DOHH2 (cell line): ENCODE measurements around the gene EPHA8.

Source experiments
- H3F3A ChIP-seq: fragments of 200-600 bp; sonication (generic), shearing (Covaris generic); 2 replicates; pipeline ENCODE4 v1.6.0; 2016; ENCODE audit warnings: antibody characterized with exemption, mild to moderate bottlenecking; ENCODE audit not compliant: control insufficient read depth, insufficient read depth
- H3K27ac ChIP-seq: fragments of 200-600 bp; sonication (generic); 2 replicates; pipeline ENCODE4 v1.5.1; 2014; ENCODE audit warnings: low read depth, mild to moderate bottlenecking, low read length, moderate library complexity
- H3K27me3 ChIP-seq: fragments of 200-600 bp; sonication (generic); 2 replicates; pipeline ENCODE4 v1.6.1; 2014; ENCODE audit warnings: mild to moderate bottlenecking, low read length, mixed read lengths; ENCODE audit not compliant: control insufficient read depth
- H3K36me3 ChIP-seq: fragments of 200-600 bp; sonication (generic); 2 replicates; pipeline ENCODE4 v1.6.1; 2014; ENCODE audit warnings: mild to moderate bottlenecking, low read length, moderate library complexity, mixed read lengths; ENCODE audit not compliant: control insufficient read depth
- H3K4me1 ChIP-seq: fragments of 200-600 bp; sonication (generic); 2 replicates; pipeline ENCODE4 v1.6.1; 2014; ENCODE audit warnings: mild to moderate bottlenecking, low read length, mixed read lengths; ENCODE audit not compliant: control insufficient read depth
- H3K4me2 ChIP-seq: fragments of 200-600 bp; sonication (generic); 2 replicates; pipeline ENCODE4 v1.6.0; 2014; ENCODE audit warnings: mild to moderate bottlenecking, low read length, moderate library complexity
- H3K4me3 ChIP-seq: fragments of 200-600 bp; sonication (generic); 2 replicates; pipeline ENCODE4 v1.5.1; 2014; ENCODE audit warnings: mild to moderate bottlenecking, low read length, mixed read lengths
- H3K79me2 ChIP-seq: fragments of 200-600 bp; sonication (generic); 2 replicates; pipeline ENCODE4 v1.6.1; 2014; ENCODE audit warnings: mild to moderate bottlenecking, low read length, mixed read lengths; ENCODE audit not compliant: control insufficient read depth
- H3K9me2 ChIP-seq: fragments of 200-600 bp; sonication (generic); replicated peaks from 2 replicates; pipeline ENCODE4 v1.6.1; 2014; ENCODE audit warnings: mild to moderate bottlenecking, low read length, mixed read lengths; ENCODE audit not compliant: control insufficient read depth
- H3K9me3 ChIP-seq: fragments of 200-600 bp; sonication (generic); 2 replicates; pipeline ENCODE4 v1.6.1; 2014; ENCODE audit warnings: antibody characterized with exemption, low read length, mixed read lengths; ENCODE audit not compliant: control insufficient read depth, insufficient read depth
- H4K20me1 ChIP-seq: fragments of 200-600 bp; sonication (generic); 2 replicates; pipeline ENCODE4 v1.6.0; 2014; ENCODE audit warnings: low read depth, mild to moderate bottlenecking, antibody characterized with exemption, low read length, moderate library complexity; ENCODE audit not compliant: control insufficient read depth, insufficient read depth
- EZH2phosphoT487 ChIP-seq: fragments of 200-600 bp; sonication (generic); IDR thresholded peaks from 2 replicates; pipeline ENCODE4 v1.6.1; 2017; ENCODE audit warnings: borderline replicate concordance, mild to moderate bottlenecking, antibody characterized with exemption, low read length, moderate library complexity, mixed read lengths
- TF ChIP-seq, protein P1 (sequence below): fragments of 200-600 bp; sonication (generic); IDR thresholded peaks from one replicate; pipeline ENCODE4 v1.5.1; 2014; ENCODE audit warnings: antibody characterized with exemption, mild to moderate bottlenecking, low read depth, low read length; ENCODE audit not compliant: poor library complexity, severe bottlenecking

The EPHA8 gene

DNA sequence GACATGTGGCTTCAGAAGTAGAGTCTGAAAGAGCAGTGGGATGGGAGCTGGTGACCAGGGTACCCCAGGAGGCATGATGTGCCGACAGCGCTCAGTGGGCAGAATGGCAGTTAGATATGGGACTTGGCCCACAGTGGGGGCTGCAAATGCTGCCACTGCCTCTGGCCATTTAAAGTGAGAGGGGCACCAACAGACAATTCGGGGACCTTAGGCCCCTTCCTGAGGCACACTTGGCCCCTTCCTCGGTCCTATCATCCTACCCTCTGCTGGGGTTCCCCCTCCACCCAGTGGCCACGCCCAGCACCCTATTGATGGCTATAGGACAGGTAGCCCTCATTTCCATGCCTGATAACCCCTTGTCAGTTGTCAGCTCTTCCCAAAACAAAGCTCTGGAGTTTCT is 36.6 kb upstream of the EPHA8 start:
- no peak for TF ChIP-seq EZH2phosphoT487
- TF ChIP-seq, protein P1, sequence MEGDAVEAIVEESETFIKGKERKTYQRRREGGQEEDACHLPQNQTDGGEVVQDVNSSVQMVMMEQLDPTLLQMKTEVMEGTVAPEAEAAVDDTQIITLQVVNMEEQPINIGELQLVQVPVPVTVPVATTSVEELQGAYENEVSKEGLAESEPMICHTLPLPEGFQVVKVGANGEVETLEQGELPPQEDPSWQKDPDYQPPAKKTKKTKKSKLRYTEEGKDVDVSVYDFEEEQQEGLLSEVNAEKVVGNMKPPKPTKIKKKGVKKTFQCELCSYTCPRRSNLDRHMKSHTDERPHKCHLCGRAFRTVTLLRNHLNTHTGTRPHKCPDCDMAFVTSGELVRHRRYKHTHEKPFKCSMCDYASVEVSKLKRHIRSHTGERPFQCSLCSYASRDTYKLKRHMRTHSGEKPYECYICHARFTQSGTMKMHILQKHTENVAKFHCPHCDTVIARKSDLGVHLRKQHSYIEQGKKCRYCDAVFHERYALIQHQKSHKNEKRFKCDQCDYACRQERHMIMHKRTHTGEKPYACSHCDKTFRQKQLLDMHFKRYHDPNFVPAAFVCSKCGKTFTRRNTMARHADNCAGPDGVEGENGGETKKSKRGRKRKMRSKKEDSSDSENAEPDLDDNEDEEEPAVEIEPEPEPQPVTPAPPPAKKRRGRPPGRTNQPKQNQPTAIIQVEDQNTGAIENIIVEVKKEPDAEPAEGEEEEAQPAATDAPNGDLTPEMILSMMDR, result no peak
- Histone ChIP-seq H3K9me3 (no peaks in the 10 kb centered on the region), H3K27me3 (no peaks in the 10 kb centered on the region), H3K4me3 (no peak overlapping the region), H3K9me2 (no peaks in the 10 kb centered on the region), H3F3A (no peaks in the 10 kb centered on the region), H4K20me1 (no peaks in the 10 kb centered on the region), H3K27ac (no peak overlapping the region), H3K36me3 (peaks cover 13% of the 10 kb centered on the region), H3K4me2 (no peak overlapping the region), H3K79me2 (no peaks in the 10 kb centered on the region), H3K4me1 (no peaks in the 10 kb centered on the region)

DNA sequence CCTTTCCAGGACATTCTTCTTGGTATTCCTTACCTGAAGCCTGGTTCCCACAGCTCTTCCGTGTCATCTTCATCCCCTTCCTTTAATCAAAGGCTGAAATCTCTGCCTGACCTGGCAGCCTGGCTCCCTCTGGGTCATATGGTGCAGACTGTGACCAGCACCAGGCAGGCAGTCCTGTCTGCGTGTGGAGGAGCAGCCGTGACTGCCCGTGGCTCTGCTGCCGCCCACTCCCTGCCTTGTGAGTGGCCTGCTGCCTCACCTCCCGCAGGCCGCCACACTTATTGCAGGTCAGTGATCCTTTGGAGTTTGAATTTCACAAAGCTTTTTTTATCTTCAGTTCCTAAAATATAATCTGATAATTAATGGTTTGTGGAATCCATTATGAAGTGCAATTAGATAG is 36.2 kb upstream of the EPHA8 start:
- no peaks in the 10 kb centered on the region for H3K79me2 ChIP-seq
- no peaks in the 10 kb centered on the region for H4K20me1 ChIP-seq
- H3K9me2 ChIP-seq, result no peaks in the 10 kb centered on the region
- no peaks in the 10 kb centered on the region for H3K9me3 ChIP-seq
- no peak for TF ChIP-seq EZH2phosphoT487
- TF ChIP-seq, protein P1, result no peak
- no peak overlapping the region for H3K4me2 ChIP-seq
- peaks cover 9% of the 10 kb centered on the region for H3K36me3 ChIP-seq
- no peaks in the 10 kb centered on the region for H3K27me3 ChIP-seq
- H3K27ac ChIP-seq, result no peak overlapping the region
- no peak overlapping the region for H3K4me3 ChIP-seq
- H3F3A ChIP-seq, result no peaks in the 10 kb centered on the region
- H3K4me1 ChIP-seq, result no peaks in the 10 kb centered on the region

DNA sequence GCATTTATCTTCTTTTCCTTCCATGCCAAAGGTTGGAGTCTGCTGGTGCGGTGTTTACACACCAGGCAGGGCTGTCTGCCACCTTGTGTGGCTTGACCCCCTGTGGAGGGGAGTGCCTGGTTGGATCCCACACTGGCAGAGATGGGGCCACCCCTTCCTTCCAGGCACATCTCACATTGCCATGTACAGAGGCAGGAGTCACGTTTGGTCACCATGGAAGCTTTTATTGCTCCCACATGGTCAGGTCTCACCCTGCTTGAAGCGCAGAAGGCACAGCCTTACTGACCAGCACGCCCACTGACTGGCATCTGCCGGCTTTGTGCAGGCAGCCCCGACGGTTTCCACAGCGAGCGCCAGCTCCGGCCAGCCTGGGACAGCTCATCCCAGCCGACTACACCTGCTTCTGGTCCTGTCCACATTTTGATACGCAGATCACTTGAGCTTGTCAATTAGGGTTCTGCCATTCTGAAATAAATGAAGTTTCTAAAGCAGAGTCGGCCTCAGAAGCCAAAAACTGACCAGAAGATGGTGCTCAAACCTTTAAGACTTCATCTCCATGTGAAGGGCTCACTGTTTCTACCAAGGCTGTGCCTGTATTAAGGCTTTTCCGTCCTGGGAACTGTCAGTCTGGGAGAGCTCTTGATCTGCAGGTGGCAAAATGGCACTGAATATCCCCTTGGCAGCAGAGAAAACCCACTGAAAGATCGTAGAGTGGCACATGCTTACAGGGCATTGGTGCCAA is 35.6 kb upstream of the EPHA8 start:
- Histone ChIP-seq H3K4me3 (no peak overlapping the region), H3K9me3 (no peaks in the 10 kb centered on the region), H3K79me2 (no peaks in the 10 kb centered on the region), H3K27me3 (no peaks in the 10 kb centered on the region), H3K9me2 (no peaks in the 10 kb centered on the region), H3K27ac (no peak overlapping the region), H3K4me2 (no peak overlapping the region), H4K20me1 (no peaks in the 10 kb centered on the region), H3K4me1 (no peaks in the 10 kb centered on the region), H3K36me3 (peaks cover 7% of the 10 kb centered on the region; the same call in 1 of the 2 replicates), H3F3A (no peaks in the 10 kb centered on the region)
- TF ChIP-seq, protein P1, result no peak
- TF ChIP-seq EZH2phosphoT487, result no peak
